Colon (tissue), 2 donors: Measurements from ENCODE around the gene ETV4.
"Not testable (repeated sequence)": the region's sequence is repeated elsewhere in the genome, so short reads cannot be mapped to it uniquely, and the experiment has no call there.

Experiments
- FAIRE-seq: peaks from 2 replicates; lab custom pipeline; 2012; peaks lifted over from hg19 to GRCh38; lab: Jason Lieb, UNC
- donor health status: control.
- donor health status: control.

The ETV4 gene

DNA sequence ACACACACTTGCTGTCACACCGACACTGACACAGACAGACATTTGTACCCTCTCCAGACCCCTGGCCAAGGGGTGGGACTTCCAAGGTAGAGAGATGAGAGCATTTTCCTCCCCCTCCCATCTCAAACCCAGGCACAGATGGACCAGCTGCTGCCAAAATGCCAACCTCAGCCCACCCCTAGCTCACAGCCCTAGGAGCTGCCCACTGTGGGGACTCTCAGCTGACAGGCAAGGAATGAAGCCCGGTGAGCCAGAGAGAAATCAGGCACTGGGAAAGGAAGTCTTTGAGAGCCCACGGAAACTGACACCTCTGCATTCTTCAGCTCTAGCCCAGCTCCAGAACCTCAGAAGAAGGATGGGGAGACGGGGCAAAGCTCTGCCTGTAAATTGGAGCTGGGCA is 2.8 kb downstream of the ETV4 start:
- FAIRE-seq = no peak

DNA sequence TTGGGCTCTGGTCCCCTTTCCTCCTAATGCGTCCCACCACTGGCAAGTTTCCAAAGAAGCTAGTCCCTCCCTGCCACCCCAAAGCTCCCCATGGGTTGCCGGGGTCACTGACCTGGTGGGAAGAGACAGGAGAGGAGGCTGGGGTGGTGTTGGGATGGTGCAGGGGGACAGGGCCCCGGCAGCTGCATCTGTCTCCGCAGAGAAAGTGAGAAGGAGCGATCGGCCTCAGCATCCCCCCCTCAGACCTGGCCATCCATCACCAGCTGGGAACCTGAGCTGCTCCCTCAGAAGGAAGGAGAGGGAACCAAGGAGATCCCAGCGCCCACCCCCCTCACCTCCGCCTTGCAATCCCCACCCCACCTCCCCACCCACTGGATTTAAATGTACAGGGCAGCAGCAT is 3.3 kb downstream of the ETV4 start:
- no peak for FAIRE-seq

DNA sequence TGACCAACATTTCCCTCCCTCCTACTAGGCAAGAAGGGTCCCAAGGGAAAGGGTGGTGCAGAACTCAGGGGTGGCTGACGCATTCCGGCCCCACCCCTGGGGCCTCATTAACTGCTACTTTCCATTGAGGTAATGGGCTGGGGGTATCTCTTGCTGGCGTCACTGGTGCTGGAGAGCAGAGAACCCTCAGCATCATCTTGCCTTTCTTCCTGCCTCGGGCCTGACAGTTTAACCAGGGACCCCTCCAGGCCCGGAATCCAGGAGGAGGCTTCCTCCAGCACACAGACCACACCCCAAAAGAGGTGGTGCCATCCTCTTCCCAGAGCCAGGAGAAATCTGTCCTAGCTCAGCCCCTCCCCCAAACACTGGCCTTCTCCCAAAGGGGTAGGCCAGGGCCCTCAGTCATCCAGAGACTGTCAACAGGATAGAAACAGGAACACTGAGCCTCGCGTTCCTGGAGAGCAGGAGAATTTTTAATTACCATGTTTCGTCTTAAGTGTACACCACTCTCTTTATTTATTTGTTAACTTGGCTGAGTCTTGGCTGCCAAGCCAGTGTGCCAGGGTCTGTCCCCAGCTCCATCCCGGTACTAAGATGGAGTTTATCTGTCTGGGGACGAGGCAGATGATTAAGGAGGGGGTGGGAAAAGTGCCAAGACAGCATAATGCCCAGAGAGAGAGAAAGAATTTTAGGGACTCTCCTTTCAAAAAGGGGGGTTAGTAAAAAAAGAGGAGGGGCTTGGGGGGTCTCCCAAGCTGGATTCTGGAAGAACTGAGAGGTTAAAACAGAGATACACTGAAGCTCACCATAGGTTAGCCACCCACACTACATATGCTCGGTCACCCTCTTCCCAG is 5.1 kb downstream of the ETV4 start:
- no peak for FAIRE-seq

DNA sequence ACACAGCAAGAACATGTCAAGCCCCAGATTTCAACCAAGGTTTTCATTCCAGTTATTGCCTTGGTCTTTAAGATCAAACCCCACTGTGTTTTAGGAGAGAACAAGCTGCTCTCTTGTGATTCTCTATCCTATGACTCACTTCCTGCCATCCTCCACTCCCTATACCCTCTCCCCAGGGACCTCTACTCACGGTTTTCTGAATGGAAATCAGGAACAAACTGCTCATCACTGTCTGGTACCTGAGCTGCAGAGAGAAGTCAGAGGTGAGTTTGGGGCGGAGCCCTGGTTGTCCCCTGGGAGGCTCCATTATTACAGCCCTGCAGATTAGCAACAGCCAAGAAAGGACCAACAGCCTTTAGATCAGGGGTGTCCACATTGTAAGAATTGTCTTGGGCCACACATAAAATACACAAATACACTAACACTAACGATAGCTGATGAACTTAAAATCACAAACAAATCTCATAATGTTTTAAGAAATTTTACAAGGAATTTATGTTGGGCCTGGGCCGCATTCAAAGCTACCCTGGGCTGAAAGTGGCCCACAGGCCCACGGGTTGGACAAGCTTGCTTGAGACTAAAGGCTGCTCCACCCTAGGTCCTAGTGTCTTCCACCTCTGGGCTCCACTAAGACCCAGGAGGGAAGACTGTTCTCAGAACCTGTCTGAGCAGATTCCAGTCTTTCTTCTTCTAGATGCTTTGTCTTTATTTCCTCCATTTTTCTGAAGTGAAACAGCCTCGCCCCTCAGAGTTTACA is 9.7 kb downstream of the ETV4 start:
- FAIRE-seq = no peak

DNA sequence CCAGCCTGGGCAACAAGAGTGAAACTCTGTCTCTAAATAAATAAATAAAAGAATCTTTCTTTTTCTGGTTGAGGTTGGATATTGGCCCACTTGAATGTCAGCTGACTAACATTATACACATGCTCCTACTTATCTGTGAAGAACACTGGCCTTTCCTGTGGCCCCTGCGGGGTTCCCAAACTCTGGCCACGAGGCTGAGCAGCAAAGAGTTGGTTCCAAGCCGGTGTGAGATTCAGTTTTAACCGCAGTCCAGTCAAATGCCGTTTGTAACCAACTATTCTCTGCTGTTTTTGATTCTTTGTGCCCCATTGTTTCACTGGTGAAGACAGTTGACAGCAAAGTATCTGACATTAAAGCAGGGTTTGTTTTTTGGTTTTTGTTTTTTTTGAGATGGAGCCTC is 11.2 kb downstream of the ETV4 start:
- no peak for FAIRE-seq

DNA sequence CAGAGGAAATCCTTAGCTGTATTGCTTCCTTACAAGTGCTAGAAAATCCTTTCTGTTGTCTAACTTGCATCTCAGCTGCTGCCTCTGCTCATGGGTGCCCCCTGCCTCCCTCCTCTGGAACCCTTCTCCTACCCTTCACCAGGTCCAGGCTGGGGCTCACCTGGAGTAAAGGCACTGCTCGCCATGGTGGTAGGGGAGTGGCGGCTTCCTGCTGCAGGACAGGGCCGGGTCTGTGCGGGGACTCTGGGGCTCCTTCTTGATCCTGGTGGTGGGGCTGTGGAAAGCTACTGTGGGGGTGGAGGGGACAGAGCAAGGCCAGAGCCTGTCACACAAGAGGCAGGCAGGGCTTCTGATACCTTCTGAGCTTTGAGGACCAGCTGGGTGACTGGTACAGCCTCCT is 12.4 kb downstream of the ETV4 start:
- no peak for FAIRE-seq

DNA sequence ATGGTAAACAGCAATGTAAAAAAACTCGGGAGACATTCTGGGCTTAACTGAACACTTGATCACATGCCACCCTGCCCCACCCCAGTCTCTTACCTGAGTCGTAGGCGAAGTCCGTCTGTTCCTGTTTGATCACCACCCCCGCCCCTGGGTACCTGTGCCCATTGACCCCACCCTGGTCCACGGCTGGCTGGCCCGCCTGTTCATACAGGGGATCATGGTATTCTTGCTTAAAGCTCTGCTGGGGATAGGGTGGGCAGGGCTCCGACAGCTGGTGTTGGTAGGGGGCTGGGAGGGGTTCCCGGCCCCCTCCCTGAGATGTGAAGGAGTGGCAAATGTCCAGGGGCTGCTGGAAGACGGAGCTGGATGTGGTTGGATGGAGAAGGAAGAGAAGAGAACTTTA is 13.6 kb downstream of the ETV4 start:
- no peak for FAIRE-seq

DNA sequence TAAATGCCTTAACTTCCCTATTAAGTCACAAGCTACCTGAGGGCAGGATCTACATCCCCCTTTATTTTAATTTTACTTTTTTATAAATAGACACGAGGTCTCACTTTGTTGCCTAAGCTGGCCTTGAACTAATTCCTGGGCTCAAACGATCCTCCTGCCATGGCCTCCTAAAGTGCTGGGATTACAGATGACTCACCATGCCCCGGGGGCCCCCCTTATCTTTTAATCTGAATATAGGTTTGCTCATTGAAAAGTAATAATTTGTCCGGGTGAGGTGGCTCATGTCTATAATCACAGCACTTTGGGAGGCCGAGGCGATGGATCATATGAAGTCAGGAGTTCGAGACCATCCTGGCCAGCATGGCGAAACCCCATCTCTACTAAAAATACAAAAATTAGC is 14.2 kb downstream of the ETV4 start:
- no peak for FAIRE-seq

DNA sequence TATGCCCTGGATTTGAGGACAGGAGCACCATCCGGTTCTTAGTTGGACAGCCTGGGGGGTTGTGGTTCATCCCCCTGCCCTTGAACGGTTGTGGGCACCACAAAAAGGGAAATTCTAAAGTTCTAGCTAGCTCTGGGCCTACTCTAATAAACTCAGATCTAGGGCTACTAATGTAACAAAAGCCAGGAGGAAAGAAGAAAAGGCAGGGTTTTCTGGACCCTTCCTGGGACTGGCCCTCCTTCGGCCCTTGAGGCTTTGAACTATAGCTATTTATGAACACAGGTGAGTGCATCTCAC is 15.1 kb downstream of the ETV4 start:
- no peak for FAIRE-seq

DNA sequence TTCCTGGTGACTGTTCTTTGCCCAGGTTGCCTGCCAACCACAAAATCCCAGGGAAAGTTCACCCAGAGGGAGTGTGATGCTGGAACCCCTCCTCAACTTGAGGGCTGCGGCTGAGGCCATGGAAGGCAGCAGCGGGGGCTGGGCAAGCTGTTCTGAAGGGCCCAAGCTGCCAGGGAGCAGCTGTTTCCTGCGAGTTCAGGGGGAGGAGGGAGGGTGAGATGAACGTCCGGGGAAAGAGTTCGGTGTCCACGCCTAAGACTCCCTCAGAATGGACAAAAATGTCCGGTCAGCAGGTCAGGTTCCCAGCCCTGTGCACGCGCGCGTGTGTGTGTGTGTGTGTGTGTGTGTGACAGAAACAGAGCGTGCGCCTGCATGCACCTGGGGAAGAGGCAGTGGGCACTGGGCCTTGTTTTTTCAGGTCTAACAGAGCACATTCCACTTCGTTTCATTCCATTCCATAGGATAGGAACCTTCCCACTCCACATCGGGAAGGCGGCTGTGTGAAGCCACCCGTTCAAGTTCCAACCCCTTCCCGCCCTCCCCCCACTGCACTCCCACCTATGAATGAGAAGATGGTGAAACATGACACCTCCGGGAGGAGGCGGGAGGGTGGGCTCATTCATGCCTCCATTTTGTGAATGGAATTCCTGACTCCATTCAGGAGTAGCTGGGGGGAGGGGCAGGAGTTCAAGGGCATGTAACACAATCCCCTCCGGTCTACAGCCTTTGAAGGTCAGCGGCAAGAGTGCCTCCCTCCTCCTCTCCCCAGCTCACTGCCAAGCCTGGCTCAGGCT is 15.7 kb downstream of the ETV4 start:
- FAIRE-seq = no peak

DNA sequence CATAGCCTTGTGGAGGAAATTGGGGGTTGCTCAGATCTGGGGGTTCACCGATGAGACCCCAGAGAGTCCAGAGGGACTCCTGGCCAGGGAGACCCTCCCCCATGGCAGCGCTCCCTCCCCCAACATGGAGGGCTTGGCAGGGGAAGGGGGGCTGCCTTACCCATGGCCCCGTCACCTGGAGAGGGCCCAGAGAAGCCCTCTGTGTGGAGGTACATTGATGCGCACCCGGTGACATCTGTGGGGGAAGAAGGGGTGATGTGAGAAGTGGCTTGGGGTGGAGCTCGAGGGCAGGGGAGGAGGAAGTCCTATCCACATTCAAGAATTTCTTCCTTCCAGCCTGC is 16.2 kb downstream of the ETV4 start:
- FAIRE-seq = no peak

DNA sequence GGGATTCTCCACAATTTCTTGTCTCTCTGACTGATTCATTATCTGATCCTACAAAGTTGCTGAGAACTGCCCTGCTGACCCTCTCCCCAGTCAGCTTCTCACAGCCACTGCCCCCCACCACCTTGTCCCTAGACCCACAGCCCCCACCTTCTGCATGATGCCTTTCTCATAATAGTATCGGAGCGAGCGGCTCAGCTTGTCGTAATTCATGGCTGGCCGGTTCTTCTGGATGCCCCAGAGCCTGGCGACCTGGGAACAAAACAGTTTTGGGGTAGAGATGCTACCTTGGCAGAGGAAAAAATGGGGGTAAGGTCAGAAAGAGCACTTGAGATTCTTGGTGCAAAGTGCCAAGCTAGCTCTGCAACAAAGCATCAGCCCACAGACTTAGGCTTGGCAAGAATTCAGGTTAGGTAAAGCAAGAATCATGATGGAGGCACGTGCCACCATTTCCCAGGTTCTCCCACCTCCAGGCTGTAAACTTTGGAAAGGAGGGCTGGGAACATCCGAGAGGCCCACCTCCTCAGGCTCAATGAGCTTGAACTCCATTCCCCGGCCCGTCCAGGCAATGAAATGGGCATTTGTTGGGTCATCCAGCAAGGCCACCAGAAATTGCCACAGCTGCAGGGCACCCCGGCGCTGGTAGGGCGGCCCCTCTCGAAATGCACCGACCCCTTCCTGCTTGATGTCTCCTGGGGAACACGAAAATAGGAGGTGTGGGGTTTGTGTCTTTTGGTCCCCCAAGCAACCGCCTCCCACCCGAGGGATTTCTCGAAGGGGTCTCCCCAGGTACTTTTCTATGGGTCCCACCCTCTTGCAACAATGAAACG is 16.9 kb downstream of the ETV4 start:
- FAIRE-seq = no peak

DNA sequence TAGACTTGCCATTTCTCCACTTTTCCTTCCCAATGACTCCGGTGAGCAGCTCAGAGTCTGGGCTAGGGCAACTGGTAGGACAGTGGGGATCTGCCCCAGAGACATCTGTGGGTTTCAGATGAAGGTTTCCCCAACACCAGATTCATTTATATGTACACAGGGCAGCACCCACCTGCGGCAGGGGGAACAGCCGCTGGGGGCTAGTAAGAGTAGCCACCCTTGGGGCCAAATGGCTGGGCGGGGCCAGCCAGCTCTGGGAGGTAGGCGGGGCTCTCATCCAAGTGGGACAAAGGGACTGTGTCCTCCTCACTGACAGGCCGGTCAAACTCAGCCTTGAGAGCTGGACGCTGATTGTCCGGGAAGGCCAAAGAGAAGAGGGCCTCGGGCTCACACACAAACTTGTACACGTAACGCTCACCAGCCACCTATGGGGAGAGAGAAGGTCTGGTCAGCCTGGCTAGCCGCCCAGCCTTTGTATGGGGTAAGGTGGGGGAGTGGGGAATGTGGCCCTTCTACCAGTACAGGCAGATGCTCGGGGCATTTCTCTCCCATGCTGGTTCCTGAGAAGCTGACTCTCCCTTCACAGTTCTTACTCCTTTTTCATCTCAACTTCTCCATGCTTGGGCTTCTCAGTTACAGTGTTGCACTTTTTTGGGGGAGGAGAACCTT is 17.7 kb downstream of the ETV4 start:
- no peak for FAIRE-seq

DNA sequence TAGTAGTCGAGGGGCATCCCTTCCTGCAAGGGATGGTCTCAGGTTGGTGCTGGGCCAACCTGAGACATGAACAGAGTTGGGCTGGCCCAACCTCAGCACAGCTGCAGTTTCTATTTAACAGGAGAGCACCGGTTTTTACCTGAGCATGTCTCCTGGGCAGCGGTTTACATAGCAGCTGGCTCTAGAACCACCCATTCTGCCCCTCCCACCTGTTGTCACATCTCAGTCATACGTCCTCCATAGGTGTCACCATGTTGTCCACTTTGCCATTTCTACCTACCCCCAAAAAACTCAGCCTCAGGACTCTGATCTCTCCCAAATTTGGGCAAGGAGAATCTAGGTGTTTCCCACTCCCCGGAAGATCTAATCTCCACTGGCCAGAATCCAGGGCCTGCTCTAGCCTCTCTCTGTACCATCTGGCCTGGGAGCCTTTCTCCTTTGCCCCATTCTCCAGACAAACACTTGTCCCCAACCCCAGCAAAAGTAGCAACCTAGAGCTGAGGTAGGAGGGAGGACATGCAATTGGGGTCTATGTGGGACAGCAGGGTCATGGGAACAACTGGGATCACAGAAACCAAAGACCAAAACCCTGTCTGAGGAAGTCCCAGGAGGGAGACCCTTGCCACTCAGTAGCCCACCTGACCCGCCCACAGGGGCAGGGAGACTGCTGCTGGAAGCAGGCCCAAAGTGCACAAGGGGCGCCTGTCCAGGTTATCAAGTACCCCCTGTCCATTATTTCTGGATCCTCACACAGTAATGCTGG is 19.1 kb downstream of the ETV4 start:
- no peak for FAIRE-seq

DNA sequence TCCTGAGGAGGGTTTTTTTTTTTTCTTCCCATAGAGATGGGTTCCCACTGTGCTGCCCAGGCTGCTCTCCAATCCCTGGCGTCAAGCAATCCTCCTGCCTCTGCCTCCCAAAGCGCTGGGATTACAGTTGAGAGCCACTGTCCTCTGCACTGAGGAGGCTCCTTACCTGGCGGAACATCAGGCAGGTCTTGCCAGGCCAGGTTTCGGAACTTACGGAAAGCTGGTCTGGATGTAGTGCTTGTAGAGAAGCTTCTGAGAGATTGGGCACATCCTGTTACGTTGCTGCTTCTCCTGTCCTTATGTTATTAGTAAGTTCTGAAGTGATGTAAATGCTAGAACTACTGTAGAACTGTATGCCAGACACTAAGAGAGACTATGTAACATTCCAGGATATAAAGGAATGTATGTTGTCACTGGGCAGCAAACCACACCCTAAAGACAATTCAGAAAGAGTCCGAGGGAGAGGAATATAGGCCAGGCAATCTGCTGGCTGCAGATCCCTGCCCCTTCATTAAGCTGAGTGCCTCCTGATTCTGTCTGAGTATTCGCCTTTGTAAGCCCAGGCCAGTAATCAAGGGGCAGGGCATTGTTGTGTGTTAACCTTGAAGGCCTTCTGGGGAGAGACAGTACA is 21.1 kb downstream of the ETV4 start:
- FAIRE-seq = no peak

DNA sequence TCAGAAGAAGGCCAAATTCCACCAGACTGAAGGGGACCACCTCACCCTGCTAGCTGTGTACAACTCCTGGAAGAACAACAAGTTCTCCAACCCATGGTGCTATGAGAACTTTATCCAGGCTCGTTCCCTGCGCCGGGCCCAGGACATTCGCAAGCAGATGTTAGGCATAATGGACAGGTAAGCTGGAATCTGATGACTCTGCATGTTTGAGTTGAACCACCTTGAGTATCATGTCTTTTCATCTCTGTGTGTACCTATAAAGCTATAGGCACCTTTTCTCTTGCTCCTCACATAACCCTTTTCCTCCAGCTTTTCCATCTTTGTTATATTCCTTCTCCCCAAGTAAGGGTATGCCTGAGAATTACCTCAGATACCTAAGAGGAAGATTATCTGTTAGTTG is 24.8 kb downstream of the ETV4 start:
- FAIRE-seq = no peak

DNA sequence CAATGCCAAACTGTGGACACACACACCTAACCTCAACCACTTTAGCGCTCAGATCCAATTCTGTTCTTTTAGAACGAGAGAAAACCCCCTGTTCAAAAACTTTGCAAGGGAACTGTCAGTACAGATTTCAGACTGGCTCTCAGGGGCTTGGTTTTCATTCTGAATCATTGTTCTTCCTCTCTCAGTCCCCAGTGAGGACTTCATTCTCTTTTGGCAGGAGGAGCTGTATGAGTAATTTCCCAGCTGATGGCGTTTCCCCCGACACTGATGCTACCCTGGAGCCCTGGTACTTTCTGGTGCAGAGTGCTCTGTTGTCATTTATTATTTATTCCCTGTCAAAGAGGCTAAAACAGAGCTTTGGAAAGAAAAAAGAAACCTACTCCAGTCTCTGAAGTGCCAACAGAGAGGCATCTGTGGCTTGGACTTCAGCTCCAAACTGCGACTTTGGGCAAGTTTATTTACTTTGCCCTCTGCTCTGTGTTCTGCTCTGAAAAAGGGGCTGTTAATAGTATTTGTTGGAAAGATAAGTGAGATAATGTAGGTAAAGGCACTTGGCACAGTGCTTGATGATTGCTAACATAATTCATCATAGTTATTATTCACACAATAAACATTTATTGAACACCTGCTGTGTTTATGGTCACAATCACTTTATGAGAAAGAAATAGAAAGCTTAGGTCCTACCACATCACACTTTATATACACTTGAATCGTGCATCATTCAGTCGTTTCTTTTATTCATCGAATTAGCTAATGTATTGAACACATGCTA is 28.3 kb downstream of the ETV4 start:
- no peak for FAIRE-seq

DNA sequence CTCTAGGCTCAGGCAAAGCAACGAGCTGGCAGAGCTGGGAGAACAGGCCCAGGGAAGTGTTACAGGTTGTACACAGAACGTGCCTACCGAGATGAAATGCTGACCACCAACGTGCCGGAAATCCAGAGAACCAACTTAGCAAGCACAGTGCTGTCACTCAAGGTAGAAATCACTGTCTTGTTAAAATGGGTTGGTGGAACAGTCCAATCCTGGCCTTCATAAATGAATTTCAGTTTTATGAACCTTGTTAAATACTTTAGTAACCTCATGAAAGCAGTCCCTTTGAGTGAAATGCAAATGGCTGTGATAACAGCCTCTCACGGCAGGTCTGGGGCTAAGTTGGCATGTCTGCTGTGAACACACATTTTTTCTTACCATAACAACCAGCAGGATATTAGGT is 29.0 kb downstream of the ETV4 start:
- FAIRE-seq = no peak

DNA sequence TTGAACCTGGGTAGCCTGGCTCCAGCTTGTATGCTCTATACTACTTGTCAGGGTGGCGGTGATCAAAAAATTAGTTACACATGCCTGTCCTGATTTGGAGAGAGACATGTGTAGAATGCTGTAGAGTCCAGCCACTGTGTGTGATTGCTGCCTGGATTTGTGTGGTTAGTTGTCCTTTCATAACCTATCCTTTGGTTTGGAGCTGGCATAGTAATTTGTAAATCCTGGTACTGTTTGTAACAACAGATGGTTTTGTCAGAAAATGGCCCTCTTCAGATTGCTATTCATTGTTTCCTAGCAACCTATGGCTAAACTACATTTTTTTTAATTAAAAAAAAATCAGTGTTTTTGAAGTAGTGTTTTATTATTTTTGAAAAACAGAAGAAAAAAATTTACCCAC is 30.5 kb downstream of the ETV4 start:
- FAIRE-seq = no peak

DNA sequence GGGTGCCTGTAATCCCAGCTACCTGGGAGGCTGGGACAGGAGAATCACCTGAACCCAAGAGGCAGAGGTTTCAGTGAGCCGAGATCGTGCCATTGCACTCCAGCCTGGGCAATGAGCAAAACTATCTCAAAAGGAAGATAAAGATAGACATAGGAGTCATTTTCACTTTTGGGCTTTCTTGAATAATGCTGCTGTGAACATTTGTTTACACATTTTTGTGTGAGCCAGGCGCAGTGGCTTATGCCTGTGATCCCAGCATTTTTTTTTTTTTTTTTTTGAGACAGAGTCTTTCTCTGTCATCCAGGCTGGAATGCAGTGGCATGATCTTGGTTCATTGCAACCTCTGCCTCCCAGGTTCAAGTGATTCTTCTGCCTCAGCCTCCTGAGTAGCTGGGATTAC is 34.9 kb downstream of the ETV4 start:
- not testable (repeated sequence) for FAIRE-seq
